RWPE2 (cell line): ENCODE data around the gene CADM2.

Source experiments
- ATAC-seq: fragments of 200-7000 bp; cut with Tn5 transposase; 3 replicates; pipeline ENCODE4 v1.9.1; 2021; ENCODE audit warnings: low read depth
- DNase-seq: peaks from one replicate; pipeline ENCODE4 v3.0.0-alpha.2; 2020; ENCODE audit warnings: low spot score
- H3K27ac ChIP-seq: fragments of 450-650 bp; 2 replicates; pipeline ENCODE4 v1.5.1; 2017; ENCODE audit warnings: mild to moderate bottlenecking; ENCODE audit not compliant: poor library complexity, severe bottlenecking
- H3K27me3 ChIP-seq: fragments of 250-450 bp; sonication (Bioruptor Pico); 2 replicates; pipeline ENCODE4 v1.5.1; 2021; ENCODE audit warnings: mild to moderate bottlenecking, moderate library complexity; ENCODE audit not compliant: insufficient read depth, poor library complexity, severe bottlenecking
- H3K36me3 ChIP-seq: fragments of 250-450 bp; sonication (Bioruptor Pico); 2 replicates; pipeline ENCODE4 v1.5.1; 2020; ENCODE audit warnings: low read depth, mild to moderate bottlenecking, moderate library complexity
- H3K4me1 ChIP-seq: fragments of 250-450 bp; sonication (Bioruptor Pico); 2 replicates; pipeline ENCODE4 v1.5.1; 2021; ENCODE audit warnings: mild to moderate bottlenecking, moderate library complexity; ENCODE audit not compliant: insufficient read depth, poor library complexity, severe bottlenecking
- H3K4me3 ChIP-seq: fragments of 250-450 bp; sonication (Bioruptor Pico); 2 replicates; pipeline ENCODE4 v1.5.1; 2021; ENCODE audit warnings: mild to moderate bottlenecking, moderate library complexity; ENCODE audit not compliant: severe bottlenecking
- H3K9me3 ChIP-seq: fragments of 250-450 bp; sonication (Bioruptor Pico); 2 replicates; pipeline ENCODE4 v1.5.1; 2021; ENCODE audit warnings: mild to moderate bottlenecking, moderate library complexity; ENCODE audit not compliant: severe bottlenecking
- CTCF ChIP-seq: fragments of 450-650 bp; IDR thresholded peaks from one replicate; pipeline ENCODE4 v1.5.1; 2017; ENCODE audit warnings: mild to moderate bottlenecking, moderate library complexity; ENCODE audit not compliant: poor library complexity, severe bottlenecking

CADM2 gene

GRCh38 chr3:84946240-84946639, 12.5 kb upstream of the CADM2 start:
- ATAC-seq (no peak), DNase-seq (no peak)
- Histone ChIP-seq H3K27ac (no peak overlapping the region), H3K4me3 (no peak overlapping the region), H3K4me1 (no peaks in the 10 kb centered on the region), H3K27me3 (no peaks in the 10 kb centered on the region), H3K36me3 (no peaks in the 10 kb centered on the region), H3K9me3 (no peaks in the 10 kb centered on the region)
- TF ChIP-seq CTCF = no peak

- H3K27ac ChIP-seq = no peak overlapping the region
- no peaks in the 10 kb centered on the region for H3K36me3 ChIP-seq
- peaks cover 71% of the 10 kb centered on the region for H3K27me3 ChIP-seq
- ATAC-seq = 0 out of 3 replicates have a peak, but pooled peaks have one; percentile 2
- H3K4me3 ChIP-seq = peak overlapping the region; percentile 44
- H3K4me1 ChIP-seq = no peaks in the 10 kb centered on the region
- no peak for TF ChIP-seq CTCF
- DNase-seq = no peak
- H3K9me3 ChIP-seq = no peaks in the 10 kb centered on the region
Measured at GRCh38 chr3:84959470-84960271, 882 bp downstream of the CADM2 start.

- Histone ChIP-seq H3K36me3 (no peaks in the 10 kb centered on the region), H3K27me3 (peaks cover 70% of the 10 kb centered on the region), H3K9me3 (no peaks in the 10 kb centered on the region), H3K4me3 (no peak overlapping the region), H3K4me1 (no peaks in the 10 kb centered on the region), H3K27ac (no peak overlapping the region)
- DNase-seq = no peak
- TF ChIP-seq CTCF = no peak
- ATAC-seq = no peak
Measured at GRCh38 chr3:84960581-84960980, 1.8 kb downstream of the CADM2 start.

- Histone ChIP-seq H3K27ac (no peak overlapping the region), H3K9me3 (no peaks in the 10 kb centered on the region), H3K27me3 (peaks cover 65% of the 10 kb centered on the region), H3K36me3 (no peaks in the 10 kb centered on the region), H3K4me1 (no peaks in the 10 kb centered on the region), H3K4me3 (no peak overlapping the region)
- DNase-seq (no peak), ATAC-seq (no peak)
- no peak for TF ChIP-seq CTCF
Measured at GRCh38 chr3:84961011-84961410, 2.2 kb downstream of the CADM2 start.
